ENCODE measurements around the gene KLF1.

Gene KLF1

GRCh38 chr19:12836529-12836863, 50.5 kb downstream of the KLF1 start:
- DNase-seq: no peak

DNA sequence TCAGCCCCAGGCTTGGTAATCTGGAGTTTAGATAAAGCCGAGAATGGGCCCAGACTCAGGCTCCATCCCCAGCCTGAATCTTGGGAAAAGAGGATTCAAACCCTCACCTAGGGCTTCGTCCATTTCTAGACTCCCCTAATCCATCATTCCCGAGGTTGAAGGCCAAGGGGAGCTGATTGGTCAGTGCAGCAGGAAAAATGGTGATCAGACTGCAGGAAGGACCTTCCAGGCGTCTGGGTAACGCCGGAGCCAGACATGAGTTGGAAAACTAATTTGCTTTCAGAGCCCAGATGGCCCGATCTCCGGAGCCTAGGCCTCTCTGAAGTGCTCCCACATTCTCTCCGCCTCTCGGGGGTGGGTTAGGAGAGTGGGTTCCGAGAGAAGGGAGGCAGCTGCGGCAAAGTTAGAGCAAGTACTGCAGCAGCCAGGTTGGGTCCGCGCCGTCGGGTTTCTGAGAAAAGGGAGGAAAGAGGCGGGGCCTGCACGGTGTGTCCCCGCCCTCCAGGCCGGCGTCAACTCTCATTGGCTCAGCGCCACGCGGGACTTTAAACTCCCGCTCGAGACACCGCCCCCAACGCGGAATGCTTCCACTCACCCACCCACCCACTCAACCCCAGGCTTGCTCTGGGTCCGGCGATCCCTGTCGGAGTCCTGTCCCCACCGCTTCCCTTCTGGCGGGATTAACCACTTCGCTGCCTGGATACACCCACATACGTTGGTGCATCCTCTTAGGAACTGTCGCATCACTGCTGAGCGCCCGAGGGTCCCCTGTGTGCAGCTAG, 51.8 kb downstream of the KLF1 start:
- no peak for DNase-seq

GRCh38 chr19:12834566-12834943, 52.4 kb downstream of the KLF1 start, which contains the start of gene RTBDN:
Gene RTBDN (minus strand): TSS chr19:12834579. CDS start chr19:12829979, 4,600 bp downstream.
- DNase-seq: no peak
